ENCODE measurements around the gene TMC1.
A peak's percentile ranks its signal among the peaks of the same experiment; 100 is the strongest.
"Not testable (repeated sequence)": the region's sequence is repeated elsewhere in the genome, so short reads cannot be mapped to it uniquely, and the experiment has no call there.

Gene TMC1

DNA sequence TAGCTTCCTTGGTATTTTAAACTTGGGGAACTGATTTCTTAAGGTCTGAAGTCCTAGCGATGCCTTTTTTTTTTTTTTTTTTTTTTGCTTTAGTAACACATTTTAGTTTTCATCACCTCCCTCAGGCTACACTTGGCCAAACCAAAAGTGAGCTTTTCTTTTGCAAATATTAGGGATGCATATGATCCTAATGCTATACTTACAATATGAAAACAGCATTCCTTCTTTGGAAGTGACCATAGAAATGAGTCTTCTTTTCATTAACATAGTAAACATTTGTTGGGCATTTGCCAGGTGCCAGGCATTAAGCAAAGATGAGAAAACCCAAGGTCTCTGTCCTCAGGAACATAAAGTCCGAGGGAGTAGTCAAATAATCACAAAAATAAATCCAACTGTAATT is 241.6 kb downstream of the TMC1 start:
- no peak for DNase-seq (ENCODE audit: low read depth, low spot score)

DNA sequence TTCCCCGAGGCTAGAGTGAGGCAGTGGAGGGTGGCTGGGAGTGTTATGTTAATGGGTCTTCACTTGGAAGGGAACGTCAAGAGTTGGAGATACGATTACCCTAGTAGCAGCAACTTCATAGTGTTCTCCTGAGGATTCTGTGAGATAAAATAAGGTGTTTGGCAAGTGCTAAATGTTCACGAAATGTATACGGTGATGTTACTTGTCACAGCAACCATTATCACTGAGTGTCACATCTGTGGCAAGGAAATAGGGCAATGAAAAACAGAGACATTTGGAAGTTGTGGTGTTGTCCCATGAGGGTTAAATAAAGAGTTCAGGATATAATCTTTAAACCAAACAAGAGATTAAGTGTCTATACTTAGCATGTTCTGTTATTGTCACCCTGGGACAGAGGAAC is 248.1 kb downstream of the TMC1 start:
- DNase-seq (ENCODE audit: low read depth, low spot score) = peak; percentile 45

DNA sequence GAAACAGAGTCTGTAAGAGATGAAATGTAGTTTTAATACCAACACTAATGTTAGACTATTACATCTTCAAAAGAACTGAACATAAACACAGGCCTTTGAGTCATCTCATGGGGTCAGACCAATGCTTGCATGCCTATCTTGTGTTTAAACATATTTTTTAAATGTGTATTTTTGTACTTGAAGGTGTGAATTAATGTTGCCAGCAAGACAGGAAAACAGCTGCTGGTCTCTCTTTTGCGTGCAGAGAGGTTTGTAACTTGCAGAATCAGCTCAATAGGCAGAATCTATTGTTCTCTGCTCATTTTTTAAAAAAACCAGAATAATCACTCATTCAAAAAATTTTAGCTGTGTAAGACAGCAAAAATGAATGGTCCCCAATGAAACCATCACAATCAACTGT is 251.3 kb downstream of the TMC1 start:
- DNase-seq (ENCODE audit: low read depth, low spot score) = no peak

DNA sequence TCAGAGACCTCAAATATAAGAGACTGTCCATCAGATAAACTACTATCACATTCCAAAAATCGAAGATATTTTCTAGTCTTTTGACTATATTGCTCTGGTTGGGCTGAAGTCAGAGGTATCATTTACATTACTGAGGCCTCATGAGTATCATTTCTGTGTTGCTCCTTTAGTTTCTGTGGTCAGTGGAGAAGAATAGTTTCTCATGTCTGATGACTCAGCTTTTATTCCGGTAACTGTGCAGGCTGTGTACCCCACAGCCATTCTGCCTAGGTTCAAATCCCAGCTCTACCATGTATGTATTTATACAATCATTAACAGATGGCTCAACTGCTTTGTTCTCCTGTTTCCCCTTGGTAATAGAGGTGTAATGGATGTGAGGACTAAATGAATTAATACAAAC is 252.2 kb downstream of the TMC1 start:
- DNase-seq (ENCODE audit: low read depth, low spot score) = no peak

DNA sequence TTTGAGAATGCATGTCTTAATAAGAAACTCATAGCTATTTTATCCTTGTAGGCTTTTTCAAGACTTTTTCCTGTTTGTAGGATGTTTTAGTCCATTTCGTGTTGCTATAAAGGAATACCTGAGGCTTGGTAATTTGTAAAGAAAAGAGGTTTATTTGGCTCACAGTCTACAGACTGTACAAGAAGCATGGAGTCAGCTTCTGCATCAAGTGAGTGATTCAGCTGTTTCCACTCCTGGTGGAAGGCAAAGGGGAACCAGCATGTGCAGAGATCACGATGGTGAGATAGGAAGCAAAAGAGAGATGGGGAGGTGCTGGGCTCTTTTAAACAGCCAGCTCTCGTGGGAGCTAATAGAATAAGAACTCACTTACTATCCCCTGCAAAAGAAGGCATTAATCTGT is 254.2 kb downstream of the TMC1 start:
- no peak for DNase-seq (ENCODE audit: low read depth, low spot score)

DNA sequence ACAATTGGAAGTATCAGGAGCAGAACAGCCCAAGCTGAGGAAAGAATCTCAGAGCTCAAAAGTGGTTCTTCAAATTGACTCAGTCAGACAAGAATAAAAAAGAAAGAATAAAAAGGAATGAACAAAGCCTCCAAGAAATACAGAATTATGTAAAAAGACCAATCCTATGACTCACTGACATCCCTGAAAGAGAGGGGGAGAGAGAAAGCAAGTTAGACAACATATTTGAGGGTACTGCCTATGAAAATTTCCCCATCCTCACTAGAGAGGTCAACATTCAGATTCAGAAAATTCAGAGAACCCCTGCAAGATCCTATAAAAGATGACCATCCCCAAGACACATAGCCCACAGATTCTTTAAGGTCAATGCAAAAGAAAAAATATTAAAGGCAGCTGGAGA is 258.2 kb downstream of the TMC1 start:
- no peak for DNase-seq (ENCODE audit: low read depth, low spot score)

DNA sequence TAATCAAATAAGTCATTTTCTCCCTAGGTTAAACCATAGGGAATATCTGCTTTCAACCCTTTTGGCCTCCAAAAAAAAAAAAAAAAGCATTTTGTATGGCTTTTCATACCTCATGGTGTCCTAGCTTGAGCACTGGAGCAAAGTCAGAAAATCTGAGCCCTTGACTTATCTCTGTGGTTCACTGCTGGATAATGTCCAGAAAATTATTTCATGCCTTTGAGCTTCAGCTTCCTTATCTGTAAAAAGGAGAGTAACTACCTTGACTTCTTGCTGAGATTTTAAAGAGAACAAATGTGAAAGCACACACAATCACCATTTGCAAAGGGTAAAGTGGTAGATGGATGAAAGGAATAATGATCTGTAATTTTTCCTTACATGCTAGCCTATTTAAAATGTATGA is 265.5 kb downstream of the TMC1 start:
- no peak for DNase-seq (ENCODE audit: low read depth, low spot score)

DNA sequence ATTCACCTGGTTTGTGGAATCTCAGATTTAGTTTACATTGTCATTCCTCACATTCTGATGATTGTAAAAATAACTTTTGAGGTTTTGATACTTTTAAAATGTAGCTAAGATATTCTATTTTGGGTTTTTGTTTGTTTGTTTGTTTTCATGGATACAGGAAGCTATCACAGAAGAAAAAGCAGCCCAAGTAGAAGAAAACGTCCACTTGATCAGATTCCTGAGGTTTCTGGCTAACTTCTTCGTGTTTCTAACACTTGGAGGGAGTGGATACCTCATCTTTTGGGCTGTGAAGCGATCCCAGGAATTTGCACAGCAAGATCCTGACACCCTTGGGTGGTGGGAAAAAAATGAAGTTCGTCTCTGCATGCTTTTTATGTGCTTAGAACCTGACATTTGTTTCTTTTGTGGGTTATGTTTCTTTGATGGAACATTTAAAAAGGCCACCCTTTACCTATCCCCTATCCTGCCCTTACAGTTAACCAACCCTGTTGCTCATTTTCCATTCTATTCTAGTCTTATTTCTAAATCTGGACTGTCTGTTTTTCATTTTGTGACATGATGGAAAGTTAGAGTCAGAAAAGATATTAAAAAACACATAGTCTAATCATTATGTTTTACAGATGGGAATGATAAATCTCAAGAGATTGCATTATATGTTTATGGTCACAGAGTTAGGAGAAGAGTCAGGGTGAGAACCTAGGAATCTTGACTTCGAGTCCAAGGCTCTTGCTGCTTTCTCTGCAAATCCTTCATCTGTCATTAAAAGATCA is 267.7 kb downstream of the TMC1 start:
- no peak for DNase-seq (ENCODE audit: low read depth, low spot score)

DNA sequence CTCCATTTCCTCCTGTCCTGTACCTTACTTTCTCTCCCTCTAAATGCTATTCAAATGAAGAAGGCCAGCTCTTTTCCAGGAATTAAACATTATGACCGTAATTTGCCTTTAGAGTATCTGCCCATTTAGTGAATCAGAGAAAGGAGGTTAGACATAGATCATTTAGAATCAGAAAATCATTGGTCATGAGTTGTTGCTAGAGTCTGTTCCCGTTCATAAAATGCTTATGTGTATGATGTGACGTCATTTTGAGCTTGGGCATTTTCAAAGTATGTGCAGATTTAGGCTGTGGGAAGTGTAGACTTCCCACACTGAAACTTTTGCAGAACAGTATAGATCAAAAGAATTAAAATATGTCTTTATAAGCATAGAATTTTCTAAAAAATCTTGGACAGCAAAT is 268.5 kb downstream of the TMC1 start:
- no peak for DNase-seq (ENCODE audit: low read depth, low spot score)

DNA sequence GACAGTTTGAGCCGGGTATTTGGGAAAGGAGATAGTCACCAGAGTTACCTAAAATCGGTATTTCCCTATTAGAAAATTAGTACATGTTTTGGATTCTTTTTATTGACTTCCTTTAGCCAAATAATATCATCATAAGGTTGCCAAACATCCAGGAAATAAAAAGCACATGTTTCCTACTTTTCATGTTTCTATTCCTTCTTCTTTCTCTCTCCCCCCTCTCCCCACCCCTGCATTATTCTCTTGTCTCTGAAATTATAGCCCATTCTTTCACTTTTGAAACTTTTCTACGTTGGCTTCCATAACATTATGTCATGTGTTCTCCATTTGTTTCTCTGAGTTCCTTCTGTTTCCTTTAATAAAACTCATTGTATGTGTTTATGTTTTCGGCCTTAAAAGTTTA is 269.6 kb downstream of the TMC1 start:
- no peak for DNase-seq (ENCODE audit: low read depth, low spot score)

DNA sequence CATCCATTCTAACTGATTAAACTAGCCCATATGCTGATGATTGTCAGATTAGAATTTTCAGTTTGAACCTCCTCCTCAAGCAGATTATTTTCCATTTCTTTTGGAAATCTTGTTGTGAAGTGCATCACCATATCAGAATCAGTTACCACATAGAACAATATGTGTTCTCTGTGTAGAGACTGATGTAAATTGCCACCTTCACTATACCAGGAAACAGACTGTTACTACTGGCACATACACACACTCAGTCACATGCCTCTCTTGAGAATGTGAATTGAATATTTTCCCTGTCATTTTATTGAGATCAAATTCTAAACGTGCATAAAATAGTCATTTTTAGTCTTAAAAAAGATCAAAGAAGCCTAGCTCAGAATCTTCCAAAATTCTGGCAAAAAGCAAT is 270.0 kb downstream of the TMC1 start:
- DNase-seq (ENCODE audit: low read depth, low spot score) = no peak

DNA sequence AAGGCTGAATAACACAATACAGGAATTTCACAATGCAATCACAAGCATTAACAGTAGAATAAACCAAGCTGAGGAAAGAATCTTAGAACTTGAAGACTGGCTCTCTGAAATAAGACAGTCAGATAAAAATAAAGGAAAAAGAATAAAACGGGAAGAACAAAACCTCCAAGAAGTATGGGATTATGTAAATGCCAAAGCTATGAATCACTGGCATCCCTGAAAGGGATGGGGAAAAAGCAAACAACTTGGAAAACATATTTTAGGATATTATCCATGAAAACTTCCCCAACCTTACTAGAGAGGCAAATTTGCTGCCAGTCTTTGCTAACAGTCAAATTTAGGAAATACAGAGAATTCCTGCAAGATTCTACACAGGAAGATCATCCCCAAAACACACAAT is 273.5 kb downstream of the TMC1 start:
- no peak for DNase-seq (ENCODE audit: low read depth, low spot score)

DNA sequence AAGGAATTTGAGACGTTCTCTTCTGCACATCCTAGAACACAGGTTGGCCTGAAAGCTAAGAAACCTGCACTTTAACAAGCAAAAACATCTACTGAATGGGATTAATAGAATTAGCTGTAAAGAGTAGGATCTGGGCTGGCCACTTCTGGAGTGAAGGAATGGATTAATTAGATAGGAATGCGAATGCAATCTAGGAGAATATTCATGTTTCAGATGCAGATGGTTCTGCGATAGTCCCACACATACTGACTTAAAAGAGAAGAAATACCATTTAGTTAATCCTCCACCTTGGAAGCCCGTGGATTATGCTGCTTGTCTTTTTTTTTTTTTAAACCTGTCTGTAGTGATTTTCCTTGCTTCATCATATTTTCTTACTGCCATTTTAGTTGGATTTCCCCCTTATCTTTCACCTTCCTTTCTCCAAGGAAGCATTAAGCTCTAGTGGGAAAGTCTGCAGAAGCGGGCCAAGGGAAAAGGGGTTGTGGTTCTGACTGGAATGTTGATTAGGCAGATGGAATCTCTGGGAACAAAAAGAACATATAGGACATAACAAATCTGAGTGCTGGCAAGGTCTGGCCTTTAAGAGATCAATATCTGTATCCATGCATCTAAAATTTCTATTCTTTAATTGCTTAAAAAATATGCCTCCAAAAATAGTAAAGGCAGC is 279.1 kb downstream of the TMC1 start:
- DNase-seq (ENCODE audit: low read depth, low spot score) = peak; percentile 6

DNA sequence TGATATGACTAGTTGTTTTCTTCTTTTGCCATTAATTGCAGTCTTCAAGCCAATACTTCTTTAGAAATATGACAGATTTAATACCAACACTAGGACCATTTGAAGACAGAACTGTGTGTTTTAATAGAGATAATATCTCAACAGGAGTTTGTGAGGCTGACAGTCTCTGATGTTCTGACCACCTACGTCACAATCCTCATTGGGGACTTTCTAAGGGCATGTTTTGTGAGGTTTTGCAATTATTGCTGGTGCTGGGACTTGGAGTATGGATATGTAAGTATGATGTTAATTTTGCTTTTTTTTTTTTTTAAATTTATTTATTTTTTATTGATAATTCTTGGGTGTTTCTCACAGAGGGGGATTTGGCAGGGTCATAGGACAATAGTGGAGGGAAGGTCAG is 283.8 kb downstream of the TMC1 start:
- DNase-seq (ENCODE audit: low read depth, low spot score) = no peak

DNA sequence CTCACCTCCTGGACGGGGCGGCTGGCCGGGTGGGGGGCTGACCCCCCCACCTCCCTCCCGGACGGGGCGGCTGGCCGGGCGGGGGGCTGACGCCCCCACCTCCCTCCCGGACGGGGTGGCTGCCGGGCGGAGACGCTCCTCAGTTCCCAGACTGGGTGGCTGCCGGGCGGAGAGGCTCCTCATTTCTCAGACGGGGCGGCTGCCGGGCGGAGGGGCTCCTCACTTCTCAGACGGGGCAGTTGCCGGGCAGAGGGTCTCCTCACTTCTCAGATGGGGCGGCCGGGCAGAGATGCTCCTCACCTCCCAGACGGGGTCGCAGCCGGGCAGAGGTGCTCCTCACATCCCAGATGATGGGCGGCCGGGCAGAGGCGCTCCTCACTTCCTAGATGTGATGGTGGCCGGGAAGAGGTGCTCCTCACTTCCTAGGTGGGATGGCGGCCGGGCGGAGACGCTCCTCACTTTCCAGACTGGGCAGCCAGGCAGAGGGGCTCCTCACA is 285.0 kb downstream of the TMC1 start:
- not testable (repeated sequence) for DNase-seq (ENCODE audit: low read depth, low spot score)

DNA sequence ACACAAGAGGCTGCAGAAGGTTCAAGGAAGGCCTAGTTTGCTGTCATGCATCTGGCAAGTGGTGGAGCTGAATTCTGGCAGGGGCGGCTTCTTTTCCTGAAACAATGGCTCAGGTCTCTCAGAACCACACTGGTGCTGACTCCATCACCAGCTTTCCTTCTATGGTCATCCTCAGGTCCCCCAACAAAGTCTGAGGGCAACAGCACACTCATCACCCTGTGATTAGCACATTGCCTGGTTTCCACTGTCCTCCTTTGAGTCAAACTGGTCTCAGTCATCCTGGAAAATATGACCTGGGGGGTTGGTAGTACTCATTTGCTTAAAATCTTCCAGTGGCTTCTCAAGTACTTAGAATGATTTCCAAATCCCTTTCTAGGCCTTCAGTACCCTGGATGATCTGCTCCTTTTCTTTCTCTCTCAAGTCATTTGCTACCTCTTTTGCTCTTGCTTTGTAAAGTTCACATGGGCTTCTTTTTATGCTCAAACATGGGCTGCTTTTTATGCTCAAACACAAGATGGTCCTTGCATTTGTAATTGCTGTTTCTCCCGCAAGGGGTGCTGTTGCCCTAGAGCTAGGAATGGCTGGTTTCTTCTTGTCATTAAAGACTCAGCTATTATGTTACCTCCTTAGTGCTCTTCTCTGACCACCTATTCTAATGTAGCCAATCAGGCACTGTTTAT is 286.5 kb downstream of the TMC1 start:
- peak; percentile 30 for DNase-seq (ENCODE audit: low read depth, low spot score)

DNA sequence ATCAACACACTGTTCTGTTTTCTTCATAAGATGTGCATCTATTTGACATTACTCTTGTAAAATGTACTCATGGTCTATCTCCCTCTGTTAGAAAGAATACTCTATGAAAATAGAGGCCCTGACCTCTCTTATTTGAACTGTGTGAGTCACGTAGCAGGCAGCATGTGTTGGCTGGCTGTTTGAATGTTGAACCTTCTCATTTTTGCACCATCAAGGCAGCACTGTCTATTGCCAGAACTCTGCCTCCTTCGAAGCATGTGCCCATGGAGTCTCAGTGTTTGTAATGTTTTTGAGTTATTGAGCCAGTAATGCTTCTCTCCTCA is 287.0 kb downstream of the TMC1 start:
- DNase-seq (ENCODE audit: low read depth, low spot score) = no peak

DNA sequence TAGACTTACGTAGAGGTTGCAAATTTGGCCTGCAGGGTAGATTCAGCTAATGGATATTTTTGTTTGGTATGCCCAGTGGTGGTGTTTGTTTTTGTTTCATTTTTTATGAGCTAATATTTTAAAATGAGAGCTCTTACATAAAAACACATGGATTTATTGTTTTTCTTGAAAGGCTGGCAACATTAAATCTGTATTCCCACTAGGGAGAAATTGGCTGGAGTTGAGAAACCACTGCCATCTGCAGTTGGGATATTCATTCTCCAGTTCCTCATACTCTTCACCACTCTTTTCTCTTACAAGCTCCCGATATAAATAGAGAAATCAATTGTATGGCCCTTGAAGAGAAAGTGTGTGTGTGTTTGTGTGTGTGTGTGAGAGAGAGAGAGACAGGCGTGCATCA is 288.2 kb downstream of the TMC1 start:
- no peak for DNase-seq (ENCODE audit: low read depth, low spot score)

DNA sequence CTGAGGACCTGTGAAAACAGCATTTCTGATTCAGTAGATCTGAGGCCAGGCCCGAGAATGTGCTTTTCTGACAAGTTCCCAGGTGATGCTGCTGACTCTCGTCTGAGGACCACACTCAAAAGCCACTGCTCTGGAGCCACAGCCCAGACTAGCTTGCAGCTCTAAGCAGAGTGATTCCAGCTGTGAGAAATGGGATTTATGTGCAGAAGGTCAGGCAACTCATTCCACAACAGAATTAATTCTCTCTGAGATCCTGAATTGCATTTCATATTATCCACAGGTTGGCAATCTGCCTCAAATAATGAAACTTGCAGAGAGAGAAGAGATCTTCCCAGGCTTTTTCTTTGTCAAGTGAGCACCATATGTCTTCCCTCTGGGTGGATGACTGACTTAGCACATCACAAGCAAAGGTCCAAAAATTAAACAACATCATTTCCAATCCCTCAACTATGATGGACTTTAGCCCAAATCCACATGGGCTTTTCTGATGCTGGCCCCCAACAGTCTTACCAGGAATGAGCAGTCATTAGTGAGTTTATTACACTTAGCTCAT is 291.2 kb downstream of the TMC1 start:
- no peak for DNase-seq (ENCODE audit: low read depth, low spot score)

DNA sequence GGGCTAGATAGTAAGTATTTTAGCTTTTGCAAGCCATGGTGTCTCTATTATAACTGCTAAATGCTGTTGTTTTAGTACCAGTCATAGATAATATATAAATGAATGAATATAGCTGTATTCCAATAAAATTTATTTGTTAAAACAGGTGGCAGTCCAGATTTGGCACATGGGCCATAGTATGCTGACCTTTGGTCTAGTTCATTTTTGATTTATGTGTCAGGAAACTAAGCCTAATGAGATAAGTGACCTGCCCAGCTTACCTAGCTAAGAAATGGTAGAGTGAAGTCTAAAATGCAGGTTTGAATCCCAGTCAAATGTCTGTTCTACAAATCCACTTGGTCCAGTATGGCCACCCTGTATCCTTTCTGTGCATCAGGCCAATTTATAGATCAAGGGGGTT is 292.1 kb downstream of the TMC1 start:
- no peak for DNase-seq (ENCODE audit: low read depth, low spot score)

DNA sequence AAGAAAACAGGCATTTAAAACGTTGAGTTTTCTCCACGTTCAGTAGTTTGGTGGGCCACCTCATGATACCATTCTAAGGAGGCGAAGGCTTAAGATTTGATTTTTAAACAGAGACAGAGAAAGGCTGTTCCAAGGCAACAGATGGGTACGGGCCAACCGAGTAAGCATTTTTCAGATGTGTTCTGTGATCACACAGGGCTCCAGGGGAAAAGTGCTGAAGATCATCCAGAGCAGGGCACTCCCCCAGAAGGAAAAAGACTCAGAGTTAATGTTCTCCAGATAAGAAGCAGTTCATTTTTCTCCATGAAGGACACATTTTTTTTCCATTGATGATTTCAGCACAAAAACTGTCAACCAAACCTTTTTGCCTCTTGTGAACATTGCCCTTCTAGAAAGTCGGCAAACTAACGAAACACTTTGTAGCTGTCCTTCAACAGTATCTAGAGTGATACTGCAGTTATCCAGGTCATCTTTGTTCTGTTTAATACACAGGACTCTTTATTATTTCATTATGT is 292.7 kb downstream of the TMC1 start:
- DNase-seq (ENCODE audit: low read depth, low spot score) = no peak

DNA sequence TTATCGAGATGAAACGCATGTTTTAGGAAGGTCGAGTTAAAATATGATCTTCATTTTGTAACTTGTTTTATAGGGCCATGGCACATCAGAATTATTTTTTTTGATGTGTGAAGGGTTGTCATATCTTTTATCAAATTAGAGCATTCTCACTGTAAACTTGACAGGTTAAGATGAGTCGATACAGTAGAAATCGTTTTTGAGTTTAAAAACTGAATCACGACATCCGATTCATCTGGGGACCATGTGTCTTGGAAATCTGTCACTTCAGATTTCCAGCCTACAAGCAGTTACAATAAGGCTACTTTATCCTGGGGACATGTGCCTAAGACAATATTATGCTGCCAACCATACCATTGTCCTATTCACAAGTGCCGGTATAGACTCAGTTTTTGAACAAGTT is 295.3 kb downstream of the TMC1 start:
- DNase-seq (ENCODE audit: low read depth, low spot score) = no peak

All from ELF-1 (cell line).